ENCODE results near the gene FBXW9. TPM values are rescaled to one million over a fixed set of nuclear protein-coding genes. Genes with fewer than 3 reads are reported as not detected.
A peak's percentile ranks its signal among the peaks of the same experiment; 100 is the strongest.

Gene FBXW9
- total RNA-seq, 1 donor from 2014 or later, result 1.8 TPM

GRCh38 chr19:12670159-12670928 is 26.1 kb downstream of the FBXW9 start:
- no peak for TF ChIP-seq CTCF (IDR thresholded peaks at IDR 0.05; ENCODE audit: borderline replicate concordance)
- no peaks in the 10 kb centered on the region for H3K27me3 ChIP-seq (ENCODE audit: low read depth)
- H3K9me3 ChIP-seq (replicated peaks), result no peaks in the 10 kb centered on the region
- peaks cover 52% of the 10 kb centered on the region for H3K4me1 ChIP-seq
- H3K36me3 ChIP-seq, result peaks cover 36% of the 10 kb centered on the region
- H3K4me3 ChIP-seq, result peak overlapping the region; percentile 92
- DNase-seq, result no peak
- intact Hi-C loops (cut with micrococcal nuclease), result no loop called here
- peak overlapping the region; percentile 98 for H3K27ac ChIP-seq (replicated peaks)

- no peaks in the 10 kb centered on the region for H3K27me3 ChIP-seq (ENCODE audit: low read depth)
- H3K9me3 ChIP-seq (replicated peaks), result no peaks in the 10 kb centered on the region
- peak overlapping the region; percentile 98 for H3K27ac ChIP-seq (replicated peaks)
- peaks cover 33% of the 10 kb centered on the region for H3K36me3 ChIP-seq
- DNase-seq, result peak; percentile 78
- peak overlapping the region; percentile 92 for H3K4me3 ChIP-seq
- H3K4me1 ChIP-seq, result peaks cover 52% of the 10 kb centered on the region
- peak; percentile 8 for TF ChIP-seq CTCF (IDR thresholded peaks at IDR 0.05; ENCODE audit: borderline replicate concordance)
- intact Hi-C loops (cut with micrococcal nuclease), result no loop called here
Measured at GRCh38 chr19:12669270-12670158, 26.9 kb downstream of the FBXW9 start.

GRCh38 chr19:12668932-12669269 is 27.5 kb downstream of the FBXW9 start:
- Histone ChIP-seq H3K9me3 (replicated peaks) (no peaks in the 10 kb centered on the region), H3K4me1 (peaks cover 52% of the 10 kb centered on the region), H3K4me3 (peak overlapping the region; percentile 92), H3K36me3 (peaks cover 33% of the 10 kb centered on the region), H3K27ac (replicated peaks) (peak overlapping the region; percentile 98), H3K27me3 (ENCODE audit: low read depth) (no peaks in the 10 kb centered on the region)
- TF ChIP-seq CTCF (IDR thresholded peaks at IDR 0.05; ENCODE audit: borderline replicate concordance), result no peak
- peak; percentile 49 for DNase-seq
- intact Hi-C loops (cut with micrococcal nuclease), result no loop called here

GRCh38 chr19:12668346-12668745 is 28.1 kb downstream of the FBXW9 start:
- TF ChIP-seq CTCF (IDR thresholded peaks at IDR 0.05; ENCODE audit: borderline replicate concordance), result no peak
- Histone ChIP-seq H3K36me3 (peaks cover 33% of the 10 kb centered on the region), H3K27ac (replicated peaks) (peak overlapping the region; percentile 98), H3K27me3 (ENCODE audit: low read depth) (no peaks in the 10 kb centered on the region), H3K4me3 (peak overlapping the region; percentile 92), H3K4me1 (peaks cover 52% of the 10 kb centered on the region), H3K9me3 (replicated peaks) (no peaks in the 10 kb centered on the region)
- intact Hi-C loops (cut with micrococcal nuclease), result no loop called here
- DNase-seq, result no peak

- DNase-seq, result no peak
- H3K4me1 ChIP-seq, result peaks cover 52% of the 10 kb centered on the region
- intact Hi-C loops (cut with micrococcal nuclease), result no loop called here
- H3K36me3 ChIP-seq, result peaks cover 34% of the 10 kb centered on the region
- no peak for TF ChIP-seq CTCF (IDR thresholded peaks at IDR 0.05; ENCODE audit: borderline replicate concordance)
- H3K27ac ChIP-seq (replicated peaks), result no peak overlapping the region
- H3K27me3 ChIP-seq (ENCODE audit: low read depth), result no peaks in the 10 kb centered on the region
- H3K4me3 ChIP-seq, result peak overlapping the region; percentile 92
- H3K9me3 ChIP-seq (replicated peaks), result no peaks in the 10 kb centered on the region
Measured at GRCh38 chr19:12667731-12668302, 28.6 kb downstream of the FBXW9 start.
